ENCODE measurements around the gene ULK2. TPM values are rescaled to one million over a fixed set of nuclear protein-coding genes. Genes with fewer than 3 reads are reported as not detected.

Gene ULK2
- total RNA-seq, 3 donors from 2014 or later = 22.1 to 25.6 (median 23.0) TPM

DNA sequence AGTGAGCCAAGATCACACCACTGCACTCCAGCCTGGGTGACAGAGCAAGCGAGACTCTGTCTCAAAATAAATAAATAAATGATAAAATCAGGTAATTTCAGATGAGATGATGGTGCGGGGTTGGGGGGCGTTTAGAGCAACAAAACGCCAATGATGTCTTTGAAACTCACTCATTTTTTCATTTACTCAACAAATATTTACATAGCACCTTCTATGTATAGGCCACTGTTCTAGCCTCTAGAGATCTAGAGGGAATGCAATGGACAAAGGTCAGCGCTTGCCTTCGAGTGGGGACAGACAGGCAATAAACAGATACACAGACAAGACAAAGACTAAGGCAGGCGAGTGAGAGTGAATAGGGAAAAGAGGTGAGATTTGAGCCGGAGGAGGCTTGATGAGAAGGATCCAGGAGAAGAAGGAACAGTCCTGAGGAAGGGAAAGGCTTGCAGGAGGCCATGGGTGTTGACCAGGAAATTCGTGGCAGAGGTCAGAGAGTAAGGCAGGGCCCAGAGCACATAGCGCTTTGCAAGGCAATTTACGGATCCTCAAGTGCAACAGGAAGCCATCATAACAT is 133.7 kb downstream of the ULK2 start:
- H3K4me3 ChIP-seq = no peak overlapping the region
- no peaks in the 10 kb centered on the region for H3K27me3 ChIP-seq
- no peaks in the 10 kb centered on the region for H3K36me3 ChIP-seq
- DNase-seq (ENCODE audit: low spot score in 2 of 2) = no peak
- intact Hi-C loops (cut with DNase I; ENCODE audit: low total_unique reads) = no loop called here
- H3K9me3 ChIP-seq = no peaks in the 10 kb centered on the region
- no peak for TF ChIP-seq POLR2AphosphoS5 (IDR thresholded peaks at IDR 0.05)
- TF ChIP-seq, protein P1, sequence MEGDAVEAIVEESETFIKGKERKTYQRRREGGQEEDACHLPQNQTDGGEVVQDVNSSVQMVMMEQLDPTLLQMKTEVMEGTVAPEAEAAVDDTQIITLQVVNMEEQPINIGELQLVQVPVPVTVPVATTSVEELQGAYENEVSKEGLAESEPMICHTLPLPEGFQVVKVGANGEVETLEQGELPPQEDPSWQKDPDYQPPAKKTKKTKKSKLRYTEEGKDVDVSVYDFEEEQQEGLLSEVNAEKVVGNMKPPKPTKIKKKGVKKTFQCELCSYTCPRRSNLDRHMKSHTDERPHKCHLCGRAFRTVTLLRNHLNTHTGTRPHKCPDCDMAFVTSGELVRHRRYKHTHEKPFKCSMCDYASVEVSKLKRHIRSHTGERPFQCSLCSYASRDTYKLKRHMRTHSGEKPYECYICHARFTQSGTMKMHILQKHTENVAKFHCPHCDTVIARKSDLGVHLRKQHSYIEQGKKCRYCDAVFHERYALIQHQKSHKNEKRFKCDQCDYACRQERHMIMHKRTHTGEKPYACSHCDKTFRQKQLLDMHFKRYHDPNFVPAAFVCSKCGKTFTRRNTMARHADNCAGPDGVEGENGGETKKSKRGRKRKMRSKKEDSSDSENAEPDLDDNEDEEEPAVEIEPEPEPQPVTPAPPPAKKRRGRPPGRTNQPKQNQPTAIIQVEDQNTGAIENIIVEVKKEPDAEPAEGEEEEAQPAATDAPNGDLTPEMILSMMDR (IDR thresholded peaks at IDR 0.05) = no peak
- TF ChIP-seq POLR2A (IDR thresholded peaks at IDR 0.05) = no peak
- peaks cover 0 to 1% of the 10 kb centered on the region in 2 donors for H3K4me1 ChIP-seq
- H3K27ac ChIP-seq = no peak overlapping the region

DNA sequence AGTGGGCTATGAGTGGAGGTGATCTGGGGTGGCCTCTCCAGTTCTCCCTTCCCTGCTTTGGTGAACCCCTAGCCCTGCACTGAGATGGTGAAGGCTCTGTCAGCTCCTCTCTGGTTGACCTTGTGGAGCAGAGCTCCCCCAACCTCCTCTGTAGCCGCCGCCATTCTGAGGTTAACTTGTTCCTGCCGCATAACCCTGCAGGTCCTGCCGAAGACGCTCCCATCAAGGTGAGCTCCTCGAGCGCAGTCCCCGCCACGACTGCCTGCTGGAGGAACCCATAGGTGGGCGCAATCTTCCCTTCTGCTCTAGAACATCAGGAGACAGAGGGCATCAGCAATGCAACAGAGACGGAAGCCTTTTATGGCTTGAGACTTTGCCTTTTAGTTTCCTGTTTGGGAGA is 136.1 kb downstream of the ULK2 start:
- no peaks in the 10 kb centered on the region for H3K36me3 ChIP-seq
- no peak overlapping the region for H3K4me3 ChIP-seq
- TF ChIP-seq, protein P1 (IDR thresholded peaks at IDR 0.05) = no peak
- no peak for TF ChIP-seq POLR2A (IDR thresholded peaks at IDR 0.05)
- TF ChIP-seq POLR2AphosphoS5 (IDR thresholded peaks at IDR 0.05) = no peak
- peak overlapping the region in 1 of 2 donors; percentile 61 for H3K27ac ChIP-seq
- intact Hi-C loops (cut with DNase I; ENCODE audit: low total_unique reads) = no loop called here
- H3K9me3 ChIP-seq = no peaks in the 10 kb centered on the region
- no peaks in the 10 kb centered on the region for H3K27me3 ChIP-seq
- no peak for DNase-seq (ENCODE audit: low spot score in 2 of 2)
- peaks cover 20 to 23% of the 10 kb centered on the region in 2 donors for H3K4me1 ChIP-seq

DNA sequence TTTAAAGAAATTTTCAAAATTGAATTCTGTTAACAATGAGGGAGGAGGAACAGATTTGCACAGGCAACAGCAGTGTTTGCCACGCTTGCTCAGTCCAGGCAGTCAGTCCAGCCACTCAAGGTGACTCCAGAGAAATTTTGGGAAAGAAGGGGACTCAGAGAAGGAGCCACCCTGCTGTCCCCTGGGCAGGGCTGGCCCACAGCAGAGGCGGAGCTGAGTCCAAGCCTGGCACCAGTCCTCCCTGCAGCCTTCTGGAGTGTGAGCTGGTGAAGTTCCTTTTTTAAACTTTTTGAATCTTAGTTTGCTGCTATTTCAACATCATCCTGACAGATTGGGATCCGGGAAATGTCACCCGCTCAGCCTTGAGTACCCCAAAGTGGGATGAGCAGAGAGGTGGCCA is 136.9 kb downstream of the ULK2 start:
- TF ChIP-seq POLR2AphosphoS5 (IDR thresholded peaks at IDR 0.05) (no peak), POLR2A (IDR thresholded peaks at IDR 0.05) (no peak)
- TF ChIP-seq, protein P1 (IDR thresholded peaks at IDR 0.05) = no peak
- Histone ChIP-seq H3K27ac (peak overlapping the region in 1 of 2 donors; percentile 61), H3K27me3 (no peaks in the 10 kb centered on the region), H3K9me3 (no peaks in the 10 kb centered on the region), H3K36me3 (no peaks in the 10 kb centered on the region), H3K4me1 (peaks cover 20 to 28% of the 10 kb centered on the region in 2 donors), H3K4me3 (no peak overlapping the region)
- intact Hi-C loops (cut with DNase I; ENCODE audit: low total_unique reads) = no loop called here
- DNase-seq (ENCODE audit: low spot score in 2 of 2) = no peak

DNA sequence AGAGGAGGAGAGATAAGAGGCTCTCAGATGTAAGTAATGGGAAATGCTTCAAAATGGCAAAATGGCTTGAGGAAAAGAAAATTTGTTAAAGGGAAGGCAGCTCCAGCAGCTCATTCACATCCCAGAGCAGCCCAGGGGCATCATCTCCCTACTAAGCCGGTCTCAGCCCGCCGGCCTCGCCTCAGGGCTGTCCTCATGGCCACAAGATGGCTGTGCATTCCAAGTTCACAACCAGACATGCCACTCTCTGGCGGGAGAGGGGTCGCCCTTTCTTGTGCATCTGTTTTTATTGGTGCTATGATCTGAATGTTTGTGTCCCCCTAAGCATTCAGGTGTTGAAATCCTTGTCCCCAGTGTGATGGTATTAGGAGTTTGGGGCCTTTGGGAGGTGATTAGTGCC is 137.8 kb downstream of the ULK2 start:
- Histone ChIP-seq H3K36me3 (no peaks in the 10 kb centered on the region), H3K9me3 (no peaks in the 10 kb centered on the region), H3K27me3 (no peaks in the 10 kb centered on the region), H3K27ac (peak overlapping the region; percentile 70 to 99), H3K4me3 (no peak overlapping the region), H3K4me1 (peaks cover 20 to 28% of the 10 kb centered on the region in 2 donors)
- no peak for TF ChIP-seq POLR2A (IDR thresholded peaks at IDR 0.05)
- TF ChIP-seq POLR2AphosphoS5 (IDR thresholded peaks at IDR 0.05) = no peak
- TF ChIP-seq, protein P1 (IDR thresholded peaks at IDR 0.05) = no peak
- intact Hi-C loops (cut with DNase I; ENCODE audit: low total_unique reads) = no loop called here
- no peak for DNase-seq (ENCODE audit: low spot score in 2 of 2)

DNA sequence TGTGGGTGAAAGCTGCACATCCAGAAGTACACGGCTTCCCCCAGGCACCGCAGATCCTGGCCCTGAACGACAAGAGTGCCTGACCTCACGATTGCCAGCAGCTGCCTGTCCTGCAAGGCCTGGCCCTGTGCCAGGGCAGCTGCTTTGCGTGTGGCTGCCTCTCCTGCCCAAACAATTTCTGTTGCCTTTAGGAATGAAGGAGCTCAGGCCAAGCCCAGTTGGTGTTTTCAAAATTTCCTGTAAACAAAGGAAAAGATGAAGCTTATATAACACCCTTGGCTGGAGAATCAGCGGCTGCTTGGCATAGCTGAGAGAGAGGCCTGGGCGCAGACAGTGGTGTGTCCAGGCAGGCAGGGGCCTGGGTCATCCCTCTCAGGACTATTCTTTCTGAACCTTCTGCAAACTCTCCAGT is 139.6 kb downstream of the ULK2 start:
- DNase-seq (ENCODE audit: low spot score in 2 of 2) = peak; percentile 89 to 97
- TF ChIP-seq POLR2AphosphoS5 (IDR thresholded peaks at IDR 0.05) = peak; percentile 71 to 81 (median 75)
- TF ChIP-seq, protein P1 (IDR thresholded peaks at IDR 0.05) = no peak
- Histone ChIP-seq H3K27me3 (no peaks in the 10 kb centered on the region), H3K4me1 (peaks cover 23 to 28% of the 10 kb centered on the region in 2 donors), H3K4me3 (peak overlapping the region in 1 of 3 donors; percentile 38), H3K36me3 (no peaks in the 10 kb centered on the region), H3K9me3 (no peaks in the 10 kb centered on the region), H3K27ac (peak overlapping the region; percentile 99 to 100)
- intact Hi-C loops (cut with DNase I; ENCODE audit: low total_unique reads) = no loop called here

Data from breast epithelium (tissue), 4 donors.